H1 (cell line): ENCODE results near the gene RNF182. TPM values are rescaled to one million over a fixed set of nuclear protein-coding genes. Genes with fewer than 3 reads are reported as not detected.

ENCODE experiments used
- BACH1 ChIP-seq: IDR thresholded peaks from 2 replicates; pipeline ENCODE4 v1.6.1; 2012; ENCODE audit warnings: low read length, improper control_type of control experiment
- CTCF ChIP-seq, 3 experiments: IDR thresholded peaks; 1 replicate in 2 of 3; 2 replicates in 1 of 3; pipeline versions ENCODE4 v1.5.1 to v1.6.1; 2011; ENCODE audit warnings: low read length in 3 of 3, mild to moderate bottlenecking in 3 of 3, inconsistent platforms in 2 of 3, low read depth in 1 of 3, moderate library complexity in 1 of 3; ENCODE audit not compliant: insufficient read depth in 1 of 3; ENCODE audit errors: control extremely low read depth in 1 of 3
- GTF2F1 ChIP-seq: IDR thresholded peaks from 2 replicates; pipeline ENCODE4 v1.6.1; 2012; ENCODE audit warnings: low read depth, low read length, improper control_type of control experiment, borderline replicate concordance
- JUN ChIP-seq: IDR thresholded peaks from 2 replicates; pipeline ENCODE4 v1.6.1; 2011; ENCODE audit warnings: low read depth, mild to moderate bottlenecking, improper control_type of control experiment, low read length
- POLR2A ChIP-seq, 2 experiments: IDR thresholded peaks; 1 replicate in 1 of 2; 2 replicates in 1 of 2; pipeline ENCODE4 v1.6.1; 2011; ENCODE audit warnings: low read depth in 2 of 2, low read length in 2 of 2, mild to moderate bottlenecking in 2 of 2; ENCODE audit errors: control extremely low read depth in 1 of 2
- ZNF274 ChIP-seq: IDR thresholded peaks from 2 replicates; pipeline ENCODE4 v1.7.0; 2012; ENCODE audit warnings: low read length, borderline replicate concordance; ENCODE audit errors: extremely low read depth
- polyA plus RNA-seq, 7 experiments: library from polyadenylated mRNA; depleted of rRNA in 3 of 7; stranded (reverse) in 5 of 7; unstranded in 2 of 7; fragments of >200 nt in 5 of 7; fragments of 200-250 nt in 2 of 7; gene quantifications; 1 replicate in 5 of 7; 2 replicates in 1 of 7; 4 replicates in 1 of 7; pipeline versions ENCODE4 v1.2.1 to v1.2.3, GENCODE V29; 2011 to 2013; ENCODE audit warnings: missing spikeins in 2 of 7, mixed read lengths in 2 of 7
- total RNA-seq: library from RNA; stranded (reverse); fragmentation: NEBNext Ultra II Directional; extraction: Animal tissue kit (Norgen Biotek cat#: 25700); gene quantifications from 2 replicates; pipeline ENCODE4 v1.2.1, GENCODE V29; 2021

RNF182 gene
- total and polyA plus RNA-seq, 2 of the 8 experiments (the other 6 are each of a cell fraction or from before 2014, with no cell fraction given), result 6.2 to 10.7 TPM

GRCh38 chr6:13985663-13986325, 61.0 kb downstream of the RNF182 start (continued):
- no peak for TF ChIP-seq CTCF (IDR thresholded peaks at IDR 0.05; ENCODE audit: control extremely low read depth in 1 of 3, insufficient read depth in 1 of 3, low read depth in 1 of 3, low read length in 3 of 3)
- no peak for TF ChIP-seq JUN
- no peak for TF ChIP-seq ZNF274
- TF ChIP-seq POLR2A (IDR thresholded peaks at IDR 0.05; ENCODE audit: control extremely low read depth in 1 of 2, low read depth in 2 of 2, low read length in 2 of 2), result no peak
- TF ChIP-seq BACH1, result no peak
- no peak for TF ChIP-seq GTF2F1
